ENCODE results near the gene CHCHD10. TPM values are rescaled to one million over a fixed set of nuclear protein-coding genes. Genes with fewer than 3 reads are reported as not detected.

Gene CHCHD10
- polyA plus RNA-seq, 2 of the 4 experiments (the other 2 are of a cell fraction): 33.0 to 85.4 TPM

DNA sequence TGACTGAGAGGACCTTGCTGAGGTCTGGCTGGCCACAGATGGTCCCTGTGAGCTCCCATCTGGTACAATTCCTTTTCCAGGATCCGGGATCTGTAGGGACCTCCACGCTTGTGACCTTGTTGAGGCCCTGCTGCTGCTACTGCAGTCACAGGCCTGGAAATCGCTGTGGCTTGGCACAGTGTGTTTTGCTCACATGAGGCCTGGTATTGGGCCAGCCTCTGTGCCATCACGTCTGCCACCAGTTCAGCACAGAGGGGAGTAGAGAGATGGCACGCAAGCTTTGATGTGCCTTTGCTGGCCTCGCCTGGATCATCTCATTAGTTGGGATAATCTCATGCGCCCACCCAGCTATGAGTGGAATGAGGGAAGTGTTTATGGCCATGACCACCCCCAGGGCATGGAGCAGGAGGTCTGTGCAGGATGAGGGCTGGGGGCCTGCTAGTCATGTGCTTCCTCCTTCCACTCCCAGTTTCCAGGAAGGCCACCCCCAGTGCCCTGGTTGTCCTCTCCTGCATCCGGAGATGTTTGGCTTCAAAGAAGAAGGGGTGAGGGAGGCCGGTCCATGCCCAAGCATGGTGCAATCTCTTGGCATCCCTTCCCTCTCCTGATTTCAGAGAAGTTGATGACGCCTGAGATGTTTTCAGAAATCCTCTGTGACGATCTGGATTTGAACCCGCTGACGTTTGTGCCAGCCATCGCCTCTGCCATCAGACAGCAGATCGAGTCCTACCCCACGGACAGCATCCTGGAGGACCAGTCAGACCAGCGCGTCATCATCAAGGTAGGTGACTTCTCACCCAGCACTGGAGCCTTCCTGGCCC, 48.6 kb upstream of the CHCHD10 start:
- ChIA-PET POLR2A (no interaction called here), CTCF (no interaction called here)
- Histone ChIP-seq H3K27ac (no peak overlapping the region), H3K4me2 (no peak overlapping the region), H3K4me1 (no peaks in the 10 kb centered on the region), H3K9me3 (no peaks in the 10 kb centered on the region), H3K4me3 (no peak overlapping the region)
- no peak for FAIRE-seq
- TF ChIP-seq, protein P1, sequence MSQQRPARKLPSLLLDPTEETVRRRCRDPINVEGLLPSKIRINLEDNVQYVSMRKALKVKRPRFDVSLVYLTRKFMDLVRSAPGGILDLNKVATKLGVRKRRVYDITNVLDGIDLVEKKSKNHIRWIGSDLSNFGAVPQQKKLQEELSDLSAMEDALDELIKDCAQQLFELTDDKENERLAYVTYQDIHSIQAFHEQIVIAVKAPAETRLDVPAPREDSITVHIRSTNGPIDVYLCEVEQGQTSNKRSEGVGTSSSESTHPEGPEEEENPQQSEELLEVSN (IDR thresholded peaks at IDR 0.05; ENCODE audit: borderline replicate concordance, low read depth): no peak
- TF ChIP-seq POLR2A (IDR thresholded peaks at IDR 0.05; ENCODE audit: low read length): no peak
- TF ChIP-seq CHD4 (IDR thresholded peaks at IDR 0.05; ENCODE audit: borderline replicate concordance): no peak
- no peak for TF ChIP-seq JUNB (IDR thresholded peaks at IDR 0.05)
- TF ChIP-seq, protein P2, sequence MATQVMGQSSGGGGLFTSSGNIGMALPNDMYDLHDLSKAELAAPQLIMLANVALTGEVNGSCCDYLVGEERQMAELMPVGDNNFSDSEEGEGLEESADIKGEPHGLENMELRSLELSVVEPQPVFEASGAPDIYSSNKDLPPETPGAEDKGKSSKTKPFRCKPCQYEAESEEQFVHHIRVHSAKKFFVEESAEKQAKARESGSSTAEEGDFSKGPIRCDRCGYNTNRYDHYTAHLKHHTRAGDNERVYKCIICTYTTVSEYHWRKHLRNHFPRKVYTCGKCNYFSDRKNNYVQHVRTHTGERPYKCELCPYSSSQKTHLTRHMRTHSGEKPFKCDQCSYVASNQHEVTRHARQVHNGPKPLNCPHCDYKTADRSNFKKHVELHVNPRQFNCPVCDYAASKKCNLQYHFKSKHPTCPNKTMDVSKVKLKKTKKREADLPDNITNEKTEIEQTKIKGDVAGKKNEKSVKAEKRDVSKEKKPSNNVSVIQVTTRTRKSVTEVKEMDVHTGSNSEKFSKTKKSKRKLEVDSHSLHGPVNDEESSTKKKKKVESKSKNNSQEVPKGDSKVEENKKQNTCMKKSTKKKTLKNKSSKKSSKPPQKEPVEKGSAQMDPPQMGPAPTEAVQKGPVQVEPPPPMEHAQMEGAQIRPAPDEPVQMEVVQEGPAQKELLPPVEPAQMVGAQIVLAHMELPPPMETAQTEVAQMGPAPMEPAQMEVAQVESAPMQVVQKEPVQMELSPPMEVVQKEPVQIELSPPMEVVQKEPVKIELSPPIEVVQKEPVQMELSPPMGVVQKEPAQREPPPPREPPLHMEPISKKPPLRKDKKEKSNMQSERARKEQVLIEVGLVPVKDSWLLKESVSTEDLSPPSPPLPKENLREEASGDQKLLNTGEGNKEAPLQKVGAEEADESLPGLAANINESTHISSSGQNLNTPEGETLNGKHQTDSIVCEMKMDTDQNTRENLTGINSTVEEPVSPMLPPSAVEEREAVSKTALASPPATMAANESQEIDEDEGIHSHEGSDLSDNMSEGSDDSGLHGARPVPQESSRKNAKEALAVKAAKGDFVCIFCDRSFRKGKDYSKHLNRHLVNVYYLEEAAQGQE (IDR thresholded peaks at IDR 0.05): no peak
- TF ChIP-seq CEBPB (IDR thresholded peaks at IDR 0.05): no peak
- TF ChIP-seq RNF2 (IDR thresholded peaks at IDR 0.05; ENCODE audit: borderline replicate concordance, low read depth): no peak
- TF ChIP-seq EHMT2 (IDR thresholded peaks at IDR 0.05; ENCODE audit: low read depth): no peak
- no peak for TF ChIP-seq ESRRA (IDR thresholded peaks at IDR 0.05; ENCODE audit: borderline replicate concordance, low read length)
- no peak for TF ChIP-seq RARB (CRISPR knock-in tag; IDR thresholded peaks at IDR 0.05)
- TF ChIP-seq KDM1A (IDR thresholded peaks at IDR 0.05; ENCODE audit: low read depth): no peak
- TF ChIP-seq RAD21 (conservative IDR thresholded peaks at IDR 0.05 in 1 of 2, IDR thresholded peaks at IDR 0.05 in 1 of 2): no peak
- no peak for TF ChIP-seq TP53 (CRISPR knock-in tag; IDR thresholded peaks at IDR 0.05)
- no peak for TF ChIP-seq HEYL (CRISPR knock-in tag; IDR thresholded peaks at IDR 0.05)
- no peak for TF ChIP-seq MYC (IDR thresholded peaks at IDR 0.05; ENCODE audit: borderline replicate concordance, low read length)
- no peak for TF ChIP-seq EHF (CRISPR knock-in tag; IDR thresholded peaks at IDR 0.05)
- no peak for TF ChIP-seq MAFK (IDR thresholded peaks at IDR 0.05; ENCODE audit: partially characterized antibody)
- TF ChIP-seq CHD2 (IDR thresholded peaks at IDR 0.05; ENCODE audit: low read length, partially characterized antibody): no peak
- TF ChIP-seq, protein P3, sequence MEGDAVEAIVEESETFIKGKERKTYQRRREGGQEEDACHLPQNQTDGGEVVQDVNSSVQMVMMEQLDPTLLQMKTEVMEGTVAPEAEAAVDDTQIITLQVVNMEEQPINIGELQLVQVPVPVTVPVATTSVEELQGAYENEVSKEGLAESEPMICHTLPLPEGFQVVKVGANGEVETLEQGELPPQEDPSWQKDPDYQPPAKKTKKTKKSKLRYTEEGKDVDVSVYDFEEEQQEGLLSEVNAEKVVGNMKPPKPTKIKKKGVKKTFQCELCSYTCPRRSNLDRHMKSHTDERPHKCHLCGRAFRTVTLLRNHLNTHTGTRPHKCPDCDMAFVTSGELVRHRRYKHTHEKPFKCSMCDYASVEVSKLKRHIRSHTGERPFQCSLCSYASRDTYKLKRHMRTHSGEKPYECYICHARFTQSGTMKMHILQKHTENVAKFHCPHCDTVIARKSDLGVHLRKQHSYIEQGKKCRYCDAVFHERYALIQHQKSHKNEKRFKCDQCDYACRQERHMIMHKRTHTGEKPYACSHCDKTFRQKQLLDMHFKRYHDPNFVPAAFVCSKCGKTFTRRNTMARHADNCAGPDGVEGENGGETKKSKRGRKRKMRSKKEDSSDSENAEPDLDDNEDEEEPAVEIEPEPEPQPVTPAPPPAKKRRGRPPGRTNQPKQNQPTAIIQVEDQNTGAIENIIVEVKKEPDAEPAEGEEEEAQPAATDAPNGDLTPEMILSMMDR (IDR thresholded peaks at IDR 0.05): no peak
- no peak for TF ChIP-seq CBX8 (IDR thresholded peaks at IDR 0.05)
- WGBS (ENCODE audit: missing lambda C conversion rate): 88% methylated on average over 13 of the region's 18 CpGs
- ATAC-seq: no peak
- DNase-seq (ENCODE audit: low read depth in 1 of 2, low spot score in 1 of 2): no peak

DNA sequence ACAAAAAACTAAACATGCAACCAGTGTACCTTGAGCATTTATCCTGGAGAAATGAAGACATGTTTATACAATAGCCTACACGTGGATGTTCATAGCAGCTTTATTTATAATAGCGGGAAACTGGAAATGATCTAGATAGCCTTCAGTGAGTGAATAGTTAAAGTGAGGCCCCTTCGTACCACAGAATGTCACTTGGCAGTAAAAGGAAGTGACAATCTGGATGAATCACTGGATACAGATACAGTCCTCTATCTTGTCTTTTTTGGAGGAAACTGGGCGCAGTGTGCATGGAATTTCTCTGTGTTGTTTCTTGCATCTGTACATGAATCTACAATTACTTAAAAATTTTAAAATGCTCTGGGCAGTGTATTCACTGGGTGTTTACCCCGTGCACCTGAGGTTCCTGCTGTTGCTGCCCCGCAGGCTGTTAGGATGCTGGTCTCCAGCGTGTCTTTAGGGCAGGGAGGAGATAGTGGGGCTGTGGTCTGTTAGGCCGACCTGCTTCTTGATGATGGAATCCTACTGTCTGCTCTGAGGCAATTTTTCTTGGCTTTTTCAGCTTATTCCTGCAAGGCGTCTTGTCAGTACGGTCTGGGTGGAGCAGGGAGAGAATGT, 47.9 kb upstream of the CHCHD10 start:
- TF ChIP-seq FOXS1 (CRISPR knock-in tag; IDR thresholded peaks at IDR 0.05) (no peak), RNF2 (IDR thresholded peaks at IDR 0.05; ENCODE audit: borderline replicate concordance, low read depth) (no peak), NR3C1 (IDR thresholded peaks at IDR 0.05) (no peak), CHD2 (IDR thresholded peaks at IDR 0.05; ENCODE audit: low read length, partially characterized antibody) (no peak), FOSB (CRISPR knock-in tag; IDR thresholded peaks at IDR 0.05) (no peak), MAFK (IDR thresholded peaks at IDR 0.05; ENCODE audit: partially characterized antibody) (no peak), NPAS2 (CRISPR knock-in tag; IDR thresholded peaks at IDR 0.05; ENCODE audit: borderline replicate concordance) (no peak), CEBPB (IDR thresholded peaks at IDR 0.05) (no peak), POLR2AphosphoS2 (conservative IDR thresholded peaks at IDR 0.05; ENCODE audit: low read length) (no peak), JUN (IDR thresholded peaks at IDR 0.05) (no peak), POLR2A (IDR thresholded peaks at IDR 0.05; ENCODE audit: low read length) (no peak), MYC (IDR thresholded peaks at IDR 0.05; ENCODE audit: borderline replicate concordance, low read length) (no peak), RFX5 (IDR thresholded peaks at IDR 0.05) (no peak), JUNB (IDR thresholded peaks at IDR 0.05) (no peak), FOSL2 (IDR thresholded peaks at IDR 0.05) (no peak), FOSL2 (CRISPR knock-in tag; IDR thresholded peaks at IDR 0.05) (no peak)
- no peak for DNase-seq (ENCODE audit: low read depth in 1 of 2, low spot score in 1 of 2)
- no peak for FAIRE-seq
- H3K27ac ChIP-seq: no peak overlapping the region
- no peaks in the 10 kb centered on the region for H3K9me3 ChIP-seq
- CTCF ChIA-PET: interaction anchor here (0.9 kb wide), 1 partner anchor 7 kb away, joined by 3 read pairs; no protein-coding TSS in a partner anchor
- no peak overlapping the region for H3K4me3 ChIP-seq
- H3K4me2 ChIP-seq: no peak overlapping the region
- POLR2A ChIA-PET: no interaction called here
- no peak for ATAC-seq
- 87% methylated on average over 9 of the region's 10 CpGs for WGBS (ENCODE audit: missing lambda C conversion rate)
- H3K4me1 ChIP-seq: no peaks in the 10 kb centered on the region
